Stimulated activated CD4-positive, alpha-beta T cell treated with anti-CD3 and anti-CD28 coated beads, Interleukin-15, amount 100 ng/mL, for 48 hours (primary cell): Measurements from ENCODE around the gene RANBP1.
"Not testable (repeated sequence)": the region's sequence is repeated elsewhere in the genome, so short reads cannot be mapped to it uniquely, and the experiment has no call there.

ENCODE experiments used
- DNase-seq, 2 donors: peaks; one replicate each; pipeline ENCODE4 v3.0.0-alpha.2; 2020; ENCODE audit warnings: low read depth in 2 of 2

RANBP1 gene

DNA sequence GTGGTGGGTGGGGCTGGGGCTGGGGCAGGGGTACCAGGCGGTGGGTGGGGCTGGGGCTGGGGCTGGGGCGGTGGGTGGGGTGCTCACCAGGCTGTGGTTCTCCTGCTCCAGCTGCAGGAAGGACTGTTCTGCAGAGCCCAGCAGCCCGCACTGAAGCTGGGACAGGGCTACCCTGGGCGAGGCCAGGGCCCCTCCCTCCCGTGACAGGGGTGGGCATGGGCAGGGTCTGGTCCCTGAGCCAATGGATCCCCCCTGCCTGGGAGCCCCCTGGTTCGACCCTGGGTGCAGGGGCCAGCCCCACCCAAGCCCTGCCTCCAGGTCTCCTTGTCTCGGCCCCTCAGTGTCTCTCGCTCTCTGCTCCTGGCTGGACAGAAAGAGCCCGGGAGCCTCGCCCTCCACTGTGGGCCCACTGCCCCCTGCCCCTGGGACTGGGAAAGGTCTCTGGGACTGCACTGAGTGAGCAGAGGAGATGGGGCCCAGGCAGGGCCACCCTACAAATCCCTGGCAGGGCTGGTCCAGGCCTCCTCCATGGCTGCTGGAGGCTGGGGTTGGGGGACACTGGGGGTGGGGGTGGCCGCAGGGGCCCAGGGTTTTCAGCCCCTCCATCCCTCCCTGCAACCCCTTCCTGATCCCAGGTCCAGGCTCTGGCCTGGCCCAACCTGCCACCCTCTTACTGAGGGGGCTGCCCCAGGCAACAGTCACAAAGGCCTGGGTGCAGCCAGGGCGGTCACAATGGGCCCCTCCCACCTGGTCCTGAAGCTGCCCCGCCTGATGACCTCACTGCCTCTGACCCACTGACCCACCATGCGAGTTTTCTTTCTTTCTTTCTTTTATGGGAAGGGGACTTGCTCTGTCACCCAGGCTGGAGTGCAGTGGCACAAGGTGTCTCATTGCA is 34.7 kb downstream of the RANBP1 start, which contains the start of gene CCDC188:
Gene CCDC188 (minus strand): TSS at position 675 of the 895 bp plus-strand sequence. CDS start 69 bp downstream, at position 606.
- no peak for DNase-seq

- no peak for DNase-seq
Observed at GRCh38 chr22:20151276-20151588, 35.3 kb downstream of the RANBP1 start.

- no peak for DNase-seq
Observed at GRCh38 chr22:20152464-20152890, 36.6 kb downstream of the RANBP1 start.

DNA sequence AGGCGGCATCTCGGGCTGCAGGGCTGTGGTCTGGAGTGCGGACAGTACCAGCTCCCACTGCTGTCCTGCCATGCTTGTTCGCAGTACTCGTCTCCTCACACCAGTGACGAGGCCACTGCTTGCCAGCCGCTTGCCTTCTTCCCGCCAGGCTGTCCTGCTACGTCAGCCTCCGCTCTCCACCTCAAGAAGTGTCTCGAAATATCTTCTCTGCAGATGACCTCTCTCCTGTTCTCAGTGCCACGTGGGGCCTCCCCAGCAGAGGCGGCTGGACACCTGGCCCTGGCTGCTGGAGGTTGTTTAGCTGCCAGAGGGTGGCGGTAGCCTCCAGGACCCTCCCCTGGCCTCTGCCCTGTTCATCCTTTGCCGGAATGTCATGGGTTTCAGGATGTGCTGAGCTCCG is 38.0 kb downstream of the RANBP1 start:
- DNase-seq, result no peak

DNA sequence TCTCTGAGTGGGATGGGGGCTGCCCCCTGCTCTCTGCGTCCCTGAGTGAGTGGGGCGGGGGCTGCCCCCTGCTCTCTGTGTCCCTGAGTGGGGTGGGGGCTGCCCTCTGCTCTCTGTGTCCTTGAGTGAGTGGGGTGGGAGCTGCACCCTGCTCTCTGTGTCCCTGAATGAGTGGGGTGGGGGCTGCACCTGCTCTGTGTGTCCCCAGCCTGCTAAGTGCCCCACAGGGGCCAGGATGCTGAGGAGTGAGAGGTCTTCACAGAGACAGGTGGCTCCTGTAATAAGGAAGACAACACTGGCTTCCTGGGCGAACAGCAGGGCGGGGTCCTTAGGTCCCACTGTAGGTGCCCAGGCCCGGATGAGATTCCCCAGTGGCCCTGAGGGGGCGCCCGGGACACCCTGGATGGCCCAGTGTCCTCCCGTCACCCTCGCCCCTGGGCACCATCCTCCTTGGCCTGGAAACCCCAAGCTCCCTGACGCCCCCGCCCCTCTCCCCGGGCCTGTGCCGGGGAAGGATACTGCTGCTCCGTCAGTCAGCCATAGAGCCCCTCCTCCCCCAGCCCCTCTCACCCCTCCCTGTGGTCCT is 38.8 kb downstream of the RANBP1 start:
- DNase-seq, result no peak

- no peak for DNase-seq
Observed at GRCh38 chr22:20155330-20156041, 39.6 kb downstream of the RANBP1 start.

DNA sequence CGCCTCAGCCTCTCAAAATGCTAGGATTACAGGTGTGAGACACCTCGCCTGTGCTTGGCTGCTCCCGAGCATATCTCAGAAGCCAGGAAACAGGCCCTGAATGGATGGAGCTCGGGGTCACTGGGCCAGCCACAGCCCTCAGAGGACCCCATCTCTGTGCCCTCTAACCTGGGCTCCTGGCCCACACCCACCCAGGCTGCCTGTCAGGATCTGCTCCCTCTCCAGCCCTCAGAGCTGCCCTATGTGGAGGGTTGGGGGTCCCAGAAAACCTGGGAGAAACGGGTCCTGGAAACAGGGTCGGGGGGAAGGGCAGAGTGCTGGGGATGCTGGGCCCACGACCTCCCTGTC is 40.1 kb downstream of the RANBP1 start:
- DNase-seq, result no peak

- DNase-seq, result peak; percentile 72 to 80
Observed at GRCh38 chr22:20156611-20157429, 40.9 kb downstream of the RANBP1 start.

GRCh38 chr22:20157430-20158183 is 41.7 kb downstream of the RANBP1 start:
- DNase-seq, result no peak

DNA sequence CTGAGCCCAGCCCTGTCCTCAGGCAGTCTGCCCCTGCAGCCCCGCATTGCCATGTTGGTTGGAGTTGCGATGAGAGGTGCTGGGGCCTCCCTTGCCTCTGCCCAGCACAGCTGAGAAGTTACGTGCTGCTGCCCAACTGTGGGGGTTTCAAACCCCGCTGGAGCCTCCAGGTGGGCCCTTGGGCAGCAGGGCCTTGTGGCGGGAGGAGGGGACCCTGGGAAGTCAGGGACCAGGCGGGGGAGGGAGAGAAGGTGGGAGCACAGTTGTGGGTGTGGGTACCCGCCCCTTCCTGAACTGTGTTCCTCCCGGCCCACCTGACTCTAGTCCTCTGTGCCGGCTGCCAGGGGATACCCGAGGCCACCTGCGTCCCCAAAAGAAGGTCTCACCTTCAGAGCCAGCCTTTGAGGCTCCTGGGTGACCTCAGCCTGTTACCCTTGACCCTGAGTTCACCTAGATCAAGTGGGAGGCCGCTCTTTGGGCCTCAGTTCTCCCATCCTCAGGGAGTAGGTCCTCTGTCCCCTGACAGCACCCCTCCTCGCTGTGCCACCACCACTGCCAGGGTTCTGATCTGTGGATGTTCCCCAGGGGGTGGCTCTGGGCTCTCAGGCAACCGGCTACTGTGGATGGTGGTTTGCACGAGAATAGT is 42.6 kb downstream of the RANBP1 start:
- no peak for DNase-seq

DNA sequence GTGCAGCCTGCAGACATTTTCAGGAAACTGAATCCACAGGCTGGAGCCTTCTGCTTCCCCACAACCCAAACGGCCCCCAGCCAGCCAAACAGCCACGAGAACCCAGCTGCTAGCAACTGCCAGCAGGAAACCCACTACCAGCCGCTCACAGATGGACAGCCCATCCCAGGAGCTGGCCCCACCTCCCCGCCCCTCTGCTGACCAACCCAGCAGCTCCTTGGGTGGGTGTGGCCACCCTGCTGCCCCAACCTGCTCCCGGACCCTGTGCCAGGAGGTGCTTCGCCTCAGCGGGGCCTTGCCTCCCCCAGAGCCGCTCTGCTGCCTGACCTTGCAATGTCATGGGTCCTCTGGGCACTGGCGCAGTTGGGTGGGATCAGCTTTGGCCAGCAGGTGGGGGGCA is 43.2 kb downstream of the RANBP1 start:
- no peak for DNase-seq

GRCh38 chr22:20159531-20159930 is 43.6 kb downstream of the RANBP1 start:
- not testable (repeated sequence) for DNase-seq

GRCh38 chr22:20160041-20160440 is 44.1 kb downstream of the RANBP1 start:
- no peak for DNase-seq

DNA sequence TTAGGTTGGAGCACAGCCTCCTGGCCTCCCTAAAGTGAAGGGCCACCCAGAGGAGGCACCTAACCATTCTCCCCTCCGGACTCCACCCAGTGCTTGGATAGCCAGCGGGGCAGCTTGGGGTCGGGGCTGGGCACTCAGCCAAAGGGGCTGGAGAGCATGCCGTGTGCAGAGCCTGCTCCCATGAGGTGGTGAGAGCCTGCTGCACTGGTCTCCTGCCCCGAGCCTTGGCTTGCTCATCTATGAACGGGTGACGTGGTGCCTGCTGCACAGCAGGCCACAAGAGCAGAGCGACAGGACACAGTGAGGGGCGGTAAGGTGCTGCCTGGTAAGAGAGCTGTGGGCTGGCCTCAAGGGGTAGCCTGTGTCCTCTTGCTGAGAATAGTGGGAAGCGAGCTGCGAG is 49.0 kb downstream of the RANBP1 start:
- DNase-seq, result no peak

GRCh38 chr22:20165421-20165820 is 49.5 kb downstream of the RANBP1 start:
- DNase-seq, result no peak

DNA sequence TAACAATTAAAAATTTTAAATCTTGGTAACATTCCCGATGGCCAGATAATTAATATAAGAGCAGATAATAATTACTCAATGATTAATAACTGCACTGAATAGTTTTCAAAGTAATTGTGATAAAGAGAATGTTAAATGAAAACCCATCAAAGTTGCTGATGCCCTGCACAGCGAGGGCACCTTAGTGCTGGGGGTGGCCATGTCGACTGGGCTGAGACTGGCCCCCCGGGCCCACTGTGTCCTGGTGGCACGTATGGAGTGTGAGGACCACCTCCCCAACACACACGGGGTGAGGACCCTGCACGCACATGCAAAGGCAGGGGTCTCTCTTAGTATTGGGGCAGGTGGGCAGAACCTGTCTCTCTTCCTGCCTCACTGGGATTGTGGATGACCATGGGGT is 50.0 kb downstream of the RANBP1 start:
- no peak for DNase-seq

DNA sequence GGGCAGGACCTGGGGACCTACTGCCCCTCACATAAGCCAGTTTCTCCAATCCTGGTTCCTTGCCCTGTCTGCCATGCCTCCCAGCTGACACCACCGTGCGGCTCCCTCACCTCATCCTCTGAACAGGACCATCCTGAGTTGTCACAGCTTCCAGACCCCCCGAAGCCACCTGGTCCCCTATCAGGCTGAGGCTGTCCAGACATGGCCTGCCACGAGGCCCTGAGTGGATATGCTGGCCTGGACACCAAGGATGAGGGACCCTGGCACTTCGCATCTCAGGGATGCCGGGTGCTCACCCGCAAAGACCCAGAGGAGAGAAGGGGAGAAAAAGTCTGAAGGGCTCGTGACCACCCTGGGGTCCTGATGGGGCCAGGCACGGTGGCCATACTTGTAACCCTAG is 50.8 kb downstream of the RANBP1 start:
- no peak for DNase-seq

- no peak for DNase-seq
Observed at GRCh38 chr22:20167643-20168322, 51.9 kb downstream of the RANBP1 start.

DNA sequence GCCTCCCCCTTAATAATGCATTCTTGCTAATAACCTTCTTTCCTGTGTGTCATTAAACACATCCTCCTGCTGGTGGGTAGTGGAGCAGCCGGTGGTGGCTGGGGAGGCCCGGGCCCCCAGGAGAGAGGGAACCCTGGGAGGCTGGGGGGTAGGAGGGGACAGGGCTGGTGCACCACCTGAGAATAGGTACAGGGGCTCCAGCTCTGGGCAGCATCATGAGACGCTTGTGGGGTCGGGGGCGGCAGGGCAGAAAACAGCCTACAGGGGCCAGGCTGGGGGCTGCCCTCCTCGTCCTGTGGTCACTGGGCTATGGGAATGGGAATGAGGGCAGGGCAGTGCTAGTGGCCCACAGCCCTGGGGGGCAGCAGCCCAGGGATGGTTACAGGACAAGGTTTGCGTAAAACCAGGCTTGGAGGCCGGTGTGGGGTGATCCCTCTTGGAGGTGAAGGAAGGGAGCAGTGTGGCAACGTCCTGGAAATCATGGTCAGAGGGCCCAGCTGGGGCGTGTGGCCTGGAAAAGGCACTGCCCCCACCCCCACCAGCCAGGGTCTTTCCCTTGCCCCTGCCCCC is 53.4 kb downstream of the RANBP1 start:
- no peak for DNase-seq

- DNase-seq, result no peak
Observed at GRCh38 chr22:20170170-20170569, 54.3 kb downstream of the RANBP1 start.
